ENCODE measurements around the gene PKP2. TPM values are rescaled to one million over a fixed set of nuclear protein-coding genes. Genes with fewer than 3 reads are reported as not detected.

The PKP2 gene
- total and polyA plus RNA-seq, 2 donors from 2014 or later: 4.3 to 7.6 TPM

DNA sequence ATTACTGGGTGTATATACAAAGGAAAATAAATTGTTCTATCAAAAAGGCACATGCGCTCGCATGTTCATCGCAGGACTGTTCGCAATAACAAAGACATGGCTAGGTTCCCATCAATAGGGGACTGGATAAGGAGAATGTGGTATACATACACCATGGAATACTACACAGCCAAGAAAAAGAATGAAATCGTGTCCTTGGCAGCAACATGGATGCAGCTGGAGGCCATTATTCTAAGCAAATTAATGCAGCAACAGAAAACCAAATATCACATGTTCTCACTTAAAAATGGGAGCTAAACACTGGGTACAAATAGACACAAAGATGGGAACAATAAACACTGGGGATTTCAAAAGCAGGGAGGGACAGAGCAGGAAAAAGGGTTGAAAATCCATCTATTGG is 58.6 kb downstream of the PKP2 start:
- H3K27me3 ChIP-seq (ENCODE audit: control insufficient read depth, insufficient read depth, low read length): no peaks in the 10 kb centered on the region
- DNase-seq (no peak), FAIRE-seq (no peak)
- H3K4me1 ChIP-seq (ENCODE audit: control insufficient read depth in 2 of 3, insufficient read depth in 2 of 3, low read depth in 1 of 3, low read length in 3 of 3): no peaks in the 10 kb centered on the region
- intact Hi-C loops (cut with DNase I): no loop called here
- no peaks in the 10 kb centered on the region for H3K9me3 ChIP-seq (ENCODE audit: control insufficient read depth in 2 of 3, insufficient read depth in 1 of 3, low read length in 3 of 3)
- H3K27ac ChIP-seq (ENCODE audit: low read depth in 2 of 2, low read length in 2 of 2): no peak overlapping the region
- no peak overlapping the region for H3K4me3 ChIP-seq (ENCODE audit: low read length in 3 of 3)
- no peaks in the 10 kb centered on the region for H3K36me3 ChIP-seq (ENCODE audit: control insufficient read depth in 2 of 3, insufficient read depth in 3 of 3, low read length in 3 of 3)
- TF ChIP-seq, protein P1, sequence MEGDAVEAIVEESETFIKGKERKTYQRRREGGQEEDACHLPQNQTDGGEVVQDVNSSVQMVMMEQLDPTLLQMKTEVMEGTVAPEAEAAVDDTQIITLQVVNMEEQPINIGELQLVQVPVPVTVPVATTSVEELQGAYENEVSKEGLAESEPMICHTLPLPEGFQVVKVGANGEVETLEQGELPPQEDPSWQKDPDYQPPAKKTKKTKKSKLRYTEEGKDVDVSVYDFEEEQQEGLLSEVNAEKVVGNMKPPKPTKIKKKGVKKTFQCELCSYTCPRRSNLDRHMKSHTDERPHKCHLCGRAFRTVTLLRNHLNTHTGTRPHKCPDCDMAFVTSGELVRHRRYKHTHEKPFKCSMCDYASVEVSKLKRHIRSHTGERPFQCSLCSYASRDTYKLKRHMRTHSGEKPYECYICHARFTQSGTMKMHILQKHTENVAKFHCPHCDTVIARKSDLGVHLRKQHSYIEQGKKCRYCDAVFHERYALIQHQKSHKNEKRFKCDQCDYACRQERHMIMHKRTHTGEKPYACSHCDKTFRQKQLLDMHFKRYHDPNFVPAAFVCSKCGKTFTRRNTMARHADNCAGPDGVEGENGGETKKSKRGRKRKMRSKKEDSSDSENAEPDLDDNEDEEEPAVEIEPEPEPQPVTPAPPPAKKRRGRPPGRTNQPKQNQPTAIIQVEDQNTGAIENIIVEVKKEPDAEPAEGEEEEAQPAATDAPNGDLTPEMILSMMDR (IDR thresholded peaks at IDR 0.05; ENCODE audit: borderline replicate concordance, extremely low read depth, insufficient read depth): no peak
- H3K9ac ChIP-seq (ENCODE audit: low read length in 3 of 3): no peak overlapping the region

DNA sequence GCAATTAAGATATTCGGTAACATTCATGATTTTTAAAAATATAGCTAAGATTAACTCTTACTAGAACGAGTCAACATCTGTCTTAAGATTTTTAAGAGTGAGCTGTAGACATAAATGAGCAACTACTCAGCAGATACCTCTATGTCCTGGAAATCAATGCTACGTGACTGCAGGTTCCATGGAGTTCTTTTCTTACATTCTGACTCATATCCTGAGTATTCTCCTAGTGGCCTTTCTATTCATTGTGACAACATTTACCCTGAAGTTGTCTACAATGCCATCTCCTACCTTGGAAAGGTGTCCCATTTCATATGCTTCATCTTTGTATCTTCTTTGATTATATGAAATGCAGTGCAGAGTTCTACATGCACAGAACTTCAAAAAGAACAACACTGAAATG is 59.9 kb downstream of the PKP2 start:
- no peak overlapping the region for H3K9ac ChIP-seq (ENCODE audit: low read length in 3 of 3)
- no peak for FAIRE-seq
- H3K27me3 ChIP-seq (ENCODE audit: control insufficient read depth, insufficient read depth, low read length): no peaks in the 10 kb centered on the region
- TF ChIP-seq, protein P1 (IDR thresholded peaks at IDR 0.05; ENCODE audit: borderline replicate concordance, extremely low read depth, insufficient read depth): no peak
- DNase-seq: no peak
- no peaks in the 10 kb centered on the region for H3K4me1 ChIP-seq (ENCODE audit: control insufficient read depth in 2 of 3, insufficient read depth in 2 of 3, low read depth in 1 of 3, low read length in 3 of 3)
- intact Hi-C loops (cut with DNase I): no loop called here
- H3K27ac ChIP-seq (ENCODE audit: low read depth in 2 of 2, low read length in 2 of 2): no peak overlapping the region
- no peaks in the 10 kb centered on the region for H3K9me3 ChIP-seq (ENCODE audit: control insufficient read depth in 2 of 3, insufficient read depth in 1 of 3, low read length in 3 of 3)
- H3K36me3 ChIP-seq (ENCODE audit: control insufficient read depth in 2 of 3, insufficient read depth in 3 of 3, low read length in 3 of 3): no peaks in the 10 kb centered on the region
- H3K4me3 ChIP-seq (ENCODE audit: low read length in 3 of 3): no peak overlapping the region

DNA sequence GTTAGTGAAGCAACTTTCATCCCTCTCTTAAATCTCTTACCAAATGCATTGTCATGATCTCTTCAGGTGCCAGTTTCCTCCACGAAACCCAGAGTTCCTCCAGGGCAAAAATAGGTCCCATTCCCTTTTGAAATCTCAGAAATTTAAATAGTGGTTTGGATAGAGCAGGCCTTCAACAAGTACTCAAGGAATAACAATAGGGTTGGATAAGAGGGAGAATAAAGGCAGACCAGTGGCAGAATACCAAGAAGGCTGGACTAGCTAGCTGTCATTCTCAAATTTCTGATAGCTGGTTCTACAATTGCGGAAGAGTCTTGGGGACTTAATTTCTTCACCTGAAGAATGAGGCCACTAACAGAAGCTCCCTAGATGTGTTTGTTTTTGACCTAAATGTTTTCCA is 62.5 kb downstream of the PKP2 start:
- Histone ChIP-seq H3K27me3 (ENCODE audit: control insufficient read depth, insufficient read depth, low read length) (no peaks in the 10 kb centered on the region), H3K9me3 (ENCODE audit: control insufficient read depth in 2 of 3, insufficient read depth in 1 of 3, low read length in 3 of 3) (no peaks in the 10 kb centered on the region), H3K9ac (ENCODE audit: low read length in 3 of 3) (no peak overlapping the region), H3K27ac (ENCODE audit: low read depth in 2 of 2, low read length in 2 of 2) (no peak overlapping the region), H3K36me3 (ENCODE audit: control insufficient read depth in 2 of 3, insufficient read depth in 3 of 3, low read length in 3 of 3) (no peaks in the 10 kb centered on the region), H3K4me1 (ENCODE audit: control insufficient read depth in 2 of 3, insufficient read depth in 2 of 3, low read depth in 1 of 3, low read length in 3 of 3) (no peaks in the 10 kb centered on the region), H3K4me3 (ENCODE audit: low read length in 3 of 3) (no peak overlapping the region)
- TF ChIP-seq, protein P1 (IDR thresholded peaks at IDR 0.05; ENCODE audit: borderline replicate concordance, extremely low read depth, insufficient read depth): no peak
- intact Hi-C loops (cut with DNase I): no loop called here
- FAIRE-seq (no peak), DNase-seq (no peak)

DNA sequence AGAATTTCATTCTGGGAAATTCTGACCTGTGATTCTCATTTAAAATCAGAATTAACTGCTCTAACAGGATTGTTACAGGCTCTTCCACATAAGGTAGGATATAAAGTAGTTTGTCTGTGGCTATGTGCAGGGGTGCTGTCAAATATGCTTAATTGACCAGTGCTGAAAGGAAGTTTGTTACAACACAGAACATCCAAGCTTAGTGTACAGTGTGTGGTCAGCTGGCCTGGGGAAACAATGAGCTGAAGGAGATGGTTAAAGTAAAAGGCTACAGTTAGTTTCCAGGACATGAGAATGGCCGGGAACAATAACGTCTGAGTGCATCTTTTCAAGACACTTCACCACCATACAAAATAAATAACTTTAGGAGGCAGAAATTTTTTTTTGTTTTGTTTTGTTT is 68.0 kb downstream of the PKP2 start:
- no peak overlapping the region for H3K27ac ChIP-seq (ENCODE audit: low read depth in 2 of 2, low read length in 2 of 2)
- DNase-seq (no peak), FAIRE-seq (no peak)
- TF ChIP-seq, protein P1 (IDR thresholded peaks at IDR 0.05; ENCODE audit: borderline replicate concordance, extremely low read depth, insufficient read depth): no peak
- H3K9ac ChIP-seq (ENCODE audit: low read length in 3 of 3): no peak overlapping the region
- no peaks in the 10 kb centered on the region for H3K9me3 ChIP-seq (ENCODE audit: control insufficient read depth in 2 of 3, insufficient read depth in 1 of 3, low read length in 3 of 3)
- H3K27me3 ChIP-seq (ENCODE audit: control insufficient read depth, insufficient read depth, low read length): no peaks in the 10 kb centered on the region
- no peak overlapping the region for H3K4me3 ChIP-seq (ENCODE audit: low read length in 3 of 3)
- no peaks in the 10 kb centered on the region for H3K4me1 ChIP-seq (ENCODE audit: control insufficient read depth in 2 of 3, insufficient read depth in 2 of 3, low read depth in 1 of 3, low read length in 3 of 3)
- H3K36me3 ChIP-seq (ENCODE audit: control insufficient read depth in 2 of 3, insufficient read depth in 3 of 3, low read length in 3 of 3): no peaks in the 10 kb centered on the region
- intact Hi-C loops (cut with DNase I): no loop called here
